M059J (cell line): ENCODE results near the gene MGAT5. TPM values are rescaled to one million over a fixed set of nuclear protein-coding genes. Genes with fewer than 3 reads are reported as not detected.
"Not testable (repeated sequence)": the region's sequence is repeated elsewhere in the genome, so short reads cannot be mapped to it uniquely, and the experiment has no call there.

ENCODE experiments used
- DNase-seq: peaks from one replicate; pipeline ENCODE4 v3.0.0-alpha.2; 2012; ENCODE audit warnings: low read depth
- total RNA-seq: library from RNA; depleted of rRNA; stranded (reverse); fragments of >200 nt; shearing (Covaris generic); gene quantifications from 2 replicates; pipeline ENCODE4 v1.2.3, GENCODE V29; 2014

The MGAT5 gene
- total RNA-seq, 1 experiment from 2014 or later: 21.2 TPM

GRCh38 chr2:134279417-134279816, 25.5 kb downstream of the MGAT5 start:
- DNase-seq: no peak

- DNase-seq: no peak
Observed at GRCh38 chr2:134280231-134280630, 26.4 kb downstream of the MGAT5 start.

GRCh38 chr2:134280726-134281125, 26.9 kb downstream of the MGAT5 start:
- DNase-seq: no peak

GRCh38 chr2:134281815-134282419, 28.0 kb downstream of the MGAT5 start:
- peak; percentile 44 for DNase-seq

- DNase-seq: no peak
Observed at GRCh38 chr2:134282629-134283400, 28.9 kb downstream of the MGAT5 start.

GRCh38 chr2:134283661-134284060, 29.8 kb downstream of the MGAT5 start:
- DNase-seq: no peak

- no peak for DNase-seq
Observed at GRCh38 chr2:134284119-134284670, 30.3 kb downstream of the MGAT5 start.

- DNase-seq: no peak
Observed at GRCh38 chr2:134287323-134287722, 33.5 kb downstream of the MGAT5 start.

GRCh38 chr2:134288814-134289213, 34.9 kb downstream of the MGAT5 start:
- DNase-seq: no peak

- DNase-seq: no peak
Observed at GRCh38 chr2:134289225-134289624, 35.4 kb downstream of the MGAT5 start.

- DNase-seq: no peak
Observed at GRCh38 chr2:134290358-134290757, 36.5 kb downstream of the MGAT5 start.

GRCh38 chr2:134292514-134292913, 38.6 kb downstream of the MGAT5 start:
- DNase-seq: no peak

GRCh38 chr2:134293719-134294537, 40.1 kb downstream of the MGAT5 start:
- no peak for DNase-seq

- DNase-seq: not testable (repeated sequence)
Observed at GRCh38 chr2:134294598-134294997, 40.7 kb downstream of the MGAT5 start.

GRCh38 chr2:134295441-134295840, 41.6 kb downstream of the MGAT5 start:
- DNase-seq: peak; percentile 57

GRCh38 chr2:134296301-134296700, 42.4 kb downstream of the MGAT5 start:
- DNase-seq: peak; percentile 12

- no peak for DNase-seq
Observed at GRCh38 chr2:134299334-134299733, 45.5 kb downstream of the MGAT5 start.

- no peak for DNase-seq
Observed at GRCh38 chr2:134300585-134300984, 46.7 kb downstream of the MGAT5 start.

- peak; percentile 35 for DNase-seq
Observed at GRCh38 chr2:134301099-134301927, 47.4 kb downstream of the MGAT5 start.

- no peak for DNase-seq
Observed at GRCh38 chr2:134301928-134302260, 48.0 kb downstream of the MGAT5 start.

- DNase-seq: no peak
Observed at GRCh38 chr2:134304394-134305108, 50.7 kb downstream of the MGAT5 start.
